ENCODE measurements around the gene CYTH3. TPM values are rescaled to one million over a fixed set of nuclear protein-coding genes. Genes with fewer than 3 reads are reported as not detected.
"Not testable (repeated sequence)": the region's sequence is repeated elsewhere in the genome, so short reads cannot be mapped to it uniquely, and the experiment has no call there.

Gene CYTH3
- total RNA-seq, 1 donor from 2014 or later, result 20.1 TPM

DNA sequence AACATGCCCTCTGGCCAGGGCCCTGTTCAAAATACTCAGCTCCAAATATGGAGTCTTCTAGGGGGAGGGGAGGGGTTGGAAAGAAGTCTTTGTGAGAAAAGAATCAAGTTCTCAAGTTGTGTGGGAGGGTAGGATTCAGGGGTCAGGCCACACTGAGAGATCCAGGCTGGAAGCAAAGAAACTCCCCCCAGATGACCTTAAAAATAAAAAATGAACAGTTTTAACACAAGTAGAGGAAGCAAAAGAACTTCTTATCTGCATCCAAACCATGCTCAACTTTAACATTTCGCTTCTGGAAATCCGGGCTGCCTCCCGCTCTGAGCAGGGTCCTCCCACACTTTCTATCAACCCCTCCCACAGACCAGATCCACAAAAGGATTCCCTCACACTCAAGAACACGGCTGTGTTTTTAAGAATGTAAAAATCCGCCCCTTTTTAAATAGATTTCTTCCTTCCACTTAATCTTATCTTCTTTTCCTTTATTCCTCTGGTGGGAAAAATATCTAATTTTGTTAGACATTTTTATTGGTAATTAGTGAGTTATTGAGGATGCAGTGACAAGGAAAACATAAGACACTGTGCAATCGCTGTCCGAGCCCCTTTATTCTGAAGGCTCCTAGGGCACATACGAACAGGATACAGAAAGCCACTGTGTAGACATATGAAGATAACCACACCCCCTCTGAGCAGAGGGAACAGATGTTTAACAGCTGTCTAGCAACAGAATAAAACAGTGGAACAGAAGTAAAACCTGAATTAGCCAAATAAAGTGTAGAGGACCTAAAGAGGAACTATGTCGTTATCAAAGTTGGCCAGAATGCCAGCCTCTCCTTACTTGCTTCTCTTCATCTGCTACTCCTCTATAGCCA, 43.8 kb downstream of the CYTH3 start:
- peak overlapping the region; percentile 63 for H3K4me3 Mint-ChIP-seq (ENCODE audit: unreplicated experiment)
- peaks cover 4% of the 10 kb centered on the region for H3K27me3 Mint-ChIP-seq (ENCODE audit: unreplicated experiment)
- H3K4me1 Mint-ChIP-seq (ENCODE audit: low read depth, unreplicated experiment), result peaks cover 30% of the 10 kb centered on the region
- DNase-seq, result no peak
- no peak for TF ChIP-seq CTCF (IDR thresholded peaks at IDR 0.05; ENCODE audit: partially characterized antibody, unreplicated experiment)
- peak overlapping the region; percentile 89 for H3K27ac Mint-ChIP-seq (ENCODE audit: unreplicated experiment)
- peaks cover 6% of the 10 kb centered on the region for H3K36me3 Mint-ChIP-seq (ENCODE audit: unreplicated experiment)
- H3K9me3 Mint-ChIP-seq (ENCODE audit: unreplicated experiment), result no peaks in the 10 kb centered on the region

GRCh38 chr7:6227294-6227846, 45.1 kb downstream of the CYTH3 start:
- Mint-ChIP-seq H3K4me3 (ENCODE audit: unreplicated experiment) (peak overlapping the region; percentile 12), H3K36me3 (ENCODE audit: unreplicated experiment) (no peaks in the 10 kb centered on the region), H3K27ac (ENCODE audit: unreplicated experiment) (peak overlapping the region; percentile 89), H3K4me1 (ENCODE audit: low read depth, unreplicated experiment) (peaks cover 26% of the 10 kb centered on the region), H3K9me3 (ENCODE audit: unreplicated experiment) (no peaks in the 10 kb centered on the region), H3K27me3 (ENCODE audit: unreplicated experiment) (peaks cover 2% of the 10 kb centered on the region)
- TF ChIP-seq CTCF (IDR thresholded peaks at IDR 0.05; ENCODE audit: partially characterized antibody, unreplicated experiment), result no peak
- DNase-seq, result no peak

GRCh38 chr7:6226194-6226799, 46.1 kb downstream of the CYTH3 start:
- H3K9me3 Mint-ChIP-seq (ENCODE audit: unreplicated experiment), result no peaks in the 10 kb centered on the region

DNA sequence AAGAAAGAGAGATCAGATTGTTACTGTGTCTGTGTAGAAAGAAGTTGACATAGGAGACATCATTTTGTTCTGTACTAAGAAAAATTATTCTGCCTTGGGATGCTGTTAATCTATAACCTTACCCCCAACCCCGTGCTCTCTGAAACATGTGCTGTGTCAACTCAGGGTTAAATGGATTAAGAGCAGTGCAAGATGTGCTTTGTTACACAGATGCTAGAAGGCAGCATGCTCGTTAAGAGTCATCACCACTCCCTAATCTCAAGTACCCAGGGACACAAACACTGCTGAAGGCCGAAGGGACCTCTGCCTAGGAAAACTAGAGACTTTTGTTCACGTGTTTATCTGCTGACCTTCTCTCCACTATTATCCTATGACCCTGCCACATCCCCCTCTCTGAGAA, 49.0 kb downstream of the CYTH3 start:
- not testable (repeated sequence) for H3K36me3 Mint-ChIP-seq (ENCODE audit: unreplicated experiment)

More at GRCh38 chr7:6226194-6226799, 46.1 kb downstream of the CYTH3 start:
- Mint-ChIP-seq H3K27ac (ENCODE audit: unreplicated experiment) (no peak overlapping the region), H3K27me3 (ENCODE audit: unreplicated experiment) (peaks cover 2% of the 10 kb centered on the region), H3K4me3 (ENCODE audit: unreplicated experiment) (no peak overlapping the region), H3K4me1 (ENCODE audit: low read depth, unreplicated experiment) (peaks cover 23% of the 10 kb centered on the region), H3K36me3 (ENCODE audit: unreplicated experiment) (no peaks in the 10 kb centered on the region)
- no peak for TF ChIP-seq CTCF (IDR thresholded peaks at IDR 0.05; ENCODE audit: partially characterized antibody, unreplicated experiment)
- no peak for DNase-seq

DNA sequence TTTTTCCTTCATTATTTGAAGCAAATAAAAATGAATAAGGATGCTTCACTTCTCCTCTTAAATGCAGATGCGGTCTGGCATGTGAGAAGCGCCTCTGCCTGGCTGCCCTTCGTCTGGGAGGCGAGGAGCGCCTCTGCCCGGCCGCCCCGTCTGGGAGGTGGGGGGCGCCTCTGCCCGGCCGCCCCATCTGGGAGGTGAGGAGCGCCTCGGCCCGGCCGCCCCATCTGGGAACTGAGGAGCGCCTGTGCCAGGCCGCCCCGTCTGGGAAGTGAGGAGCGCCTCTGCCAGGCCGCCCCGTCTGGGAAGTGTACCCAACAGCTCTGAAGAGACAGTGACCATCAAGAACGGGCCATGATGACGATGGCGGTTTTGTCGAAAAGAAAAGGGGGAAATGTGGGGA, 49.4 kb downstream of the CYTH3 start:
- not testable (repeated sequence) for H3K4me3 Mint-ChIP-seq (ENCODE audit: unreplicated experiment); H3K9me3 Mint-ChIP-seq (ENCODE audit: unreplicated experiment); H3K36me3 Mint-ChIP-seq (ENCODE audit: unreplicated experiment); H3K27me3 Mint-ChIP-seq (ENCODE audit: unreplicated experiment); H3K4me1 Mint-ChIP-seq (ENCODE audit: low read depth, unreplicated experiment)
- H3K27ac Mint-ChIP-seq (ENCODE audit: unreplicated experiment), result peak overlapping the region; percentile 81
- DNase-seq, result peak; percentile 23

More for the DNA sequence above, 49.0 kb downstream of the CYTH3 start:
- H3K9me3 Mint-ChIP-seq (ENCODE audit: unreplicated experiment); H3K27me3 Mint-ChIP-seq (ENCODE audit: unreplicated experiment); DNase-seq; H3K4me3 Mint-ChIP-seq (ENCODE audit: unreplicated experiment): not testable (repeated sequence)
- H3K4me1 Mint-ChIP-seq (ENCODE audit: low read depth, unreplicated experiment), result peaks cover 12% of the 10 kb centered on the region
- peak overlapping the region; percentile 81 for H3K27ac Mint-ChIP-seq (ENCODE audit: unreplicated experiment)

Data from glutamatergic neuron (in vitro differentiated cells).